PFSK-1 (cell line): ENCODE measurements around the gene ARPIN.

Experiments
- FOXP2 ChIP-seq: optimal IDR thresholded peaks from 2 replicates; pipeline ENCODE3; 2011; ENCODE audit warnings: borderline replicate concordance, control low read depth, inconsistent platforms; ENCODE audit not compliant: insufficient read depth; ENCODE audit errors: extremely low read length, extremely low read depth
- POLR2AphosphoS5 ChIP-seq: IDR thresholded peaks from 2 replicates; pipeline ENCODE4 v1.6.1; 2012; ENCODE audit warnings: low read depth, mild to moderate bottlenecking, control low read depth, low read length, moderate library complexity
- REST ChIP-seq, 2 experiments: IDR thresholded peaks; 2 replicates each; pipeline versions ENCODE4 v1.6.1 to v1.8.0; 2011 to 2012; ENCODE audit warnings: low read depth in 2 of 2, low read length in 2 of 2, control low read depth in 1 of 2, inconsistent platforms in 1 of 2, mild to moderate bottlenecking in 1 of 2, moderate library complexity in 1 of 2; ENCODE audit not compliant: insufficient read depth in 1 of 2
- SIN3A ChIP-seq: IDR thresholded peaks from 2 replicates; pipeline ENCODE4 v1.6.1; 2012; ENCODE audit warnings: mild to moderate bottlenecking, low read length, moderate library complexity, borderline replicate concordance; ENCODE audit not compliant: insufficient read depth

DNA sequence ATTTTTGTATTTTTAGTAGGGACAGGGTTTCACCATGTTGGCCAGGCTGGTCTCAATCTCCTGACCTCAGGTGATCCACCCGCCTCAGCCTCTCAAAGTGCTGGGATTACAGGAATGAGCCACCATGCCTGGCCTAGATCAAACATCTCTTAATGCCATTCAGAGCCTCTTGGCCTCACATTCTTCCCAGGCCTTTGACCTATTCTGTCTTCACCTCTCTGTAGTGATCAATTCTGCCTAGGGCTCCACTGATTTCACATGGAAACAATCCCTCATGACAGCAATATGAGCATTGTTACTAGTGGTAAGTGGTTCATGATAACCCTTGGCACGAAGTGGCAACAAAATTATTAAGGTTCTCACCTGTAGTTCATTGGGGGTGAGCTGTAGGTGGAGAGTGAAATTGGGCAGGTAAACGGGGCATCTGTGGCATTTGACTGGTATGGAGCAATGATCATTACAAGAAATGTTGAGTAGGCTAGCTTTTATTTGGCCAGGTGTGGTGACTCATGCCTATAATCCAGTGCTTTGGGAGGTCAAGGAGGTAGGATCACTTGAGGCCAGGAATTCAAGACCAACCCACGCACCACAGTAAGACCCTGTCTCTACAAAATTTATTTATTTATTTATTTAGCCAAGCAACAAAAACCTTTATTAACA lies 4.8 kb upstream of the ARPIN start:
- no peak for TF ChIP-seq SIN3A
- no peak for TF ChIP-seq REST (IDR thresholded peaks at IDR 0.05; ENCODE audit: insufficient read depth in 1 of 2, low read depth in 2 of 2, low read length in 2 of 2)
- TF ChIP-seq POLR2AphosphoS5: no peak
- TF ChIP-seq FOXP2: no peak
